Hypothalamus (tissue), 51 donors: Measurements from ENCODE around the gene LGMN.
A peak's percentile ranks its signal among the peaks of the same experiment; 100 is the strongest.

Experiments used
- DNase-seq, 51 donors: peaks; one replicate each; lab custom pipeline; 2025; lab: John Stamatoyannopoulos, UW

LGMN gene

GRCh38 chr14:92729634-92730358 lies 18.6 kb downstream of the LGMN start:
- no peak for DNase-seq

GRCh38 chr14:92728759-92729364 lies 19.6 kb downstream of the LGMN start:
- DNase-seq: peak in 1 of 51 donors; percentile 25

- no peak for DNase-seq
These were observed 21.5 kb downstream of the LGMN start for GRCh38 chr14:92726933-92727262.

GRCh38 chr14:92726135-92726932 lies 22.1 kb downstream of the LGMN start:
- DNase-seq: no peak

- no peak for DNase-seq
These were observed 23.7 kb downstream of the LGMN start for GRCh38 chr14:92724516-92725340.

GRCh38 chr14:92719890-92720323 lies 28.5 kb downstream of the LGMN start:
- DNase-seq: no peak

- no peak for DNase-seq
These were observed 29.0 kb downstream of the LGMN start for GRCh38 chr14:92719421-92719820.

- no peak for DNase-seq
These were observed 29.8 kb downstream of the LGMN start for GRCh38 chr14:92718664-92719063.

- DNase-seq: no peak
These were observed 30.8 kb downstream of the LGMN start for GRCh38 chr14:92717571-92718042.

- no peak for DNase-seq
These were observed 32.3 kb downstream of the LGMN start for GRCh38 chr14:92716131-92716530.

- DNase-seq: peak in 28 of 51 donors; percentile 9 to 67 (median 34)
These were observed 33.6 kb downstream of the LGMN start for GRCh38 chr14:92714739-92715307.

GRCh38 chr14:92712654-92713051 lies 35.8 kb downstream of the LGMN start:
- no peak for DNase-seq

- peak in 1 of 51 donors; percentile 21 for DNase-seq
These were observed 36.3 kb downstream of the LGMN start for GRCh38 chr14:92711976-92712653.

GRCh38 chr14:92710001-92710341 lies 38.5 kb downstream of the LGMN start:
- DNase-seq: no peak

- no peak for DNase-seq
These were observed 39.0 kb downstream of the LGMN start for GRCh38 chr14:92709340-92710000.

- no peak for DNase-seq
These were observed 42.0 kb downstream of the LGMN start for GRCh38 chr14:92706386-92706785.

GRCh38 chr14:92704821-92705220 lies 43.6 kb downstream of the LGMN start:
- no peak for DNase-seq

- DNase-seq: peak in 18 of 51 donors; percentile 9 to 53 (median 36)
These were observed 44.2 kb downstream of the LGMN start for GRCh38 chr14:92704036-92704804.
